SK-N-MC (cell line): ENCODE measurements around the gene SLC2A11.

Experiments used
- DNase-seq: peaks from one replicate; pipeline ENCODE4 v3.0.0-alpha.2; 2011; ENCODE audit warnings: low read depth, low spot score
- H3K27ac ChIP-seq: fragments of 200-600 bp; sonication (generic); 2 replicates; pipeline ENCODE4 v1.5.1; 2016; ENCODE audit warnings: mixed run types
- H3K36me3 ChIP-seq: fragments of 200-600 bp; sonication (generic); 2 replicates; pipeline ENCODE4 v1.6.1; 2017; ENCODE audit warnings: antibody characterized with exemption, low read length, mixed read lengths; ENCODE audit not compliant: insufficient read depth
- H3K4me3 ChIP-seq: fragments of 200-600 bp; sonication (generic); 2 replicates; pipeline ENCODE4 v1.5.1; 2016
- H3K9ac ChIP-seq: fragments of 200-600 bp; sonication (generic); 2 replicates; pipeline ENCODE4 v1.8.0; 2017; ENCODE audit warnings: mixed run types, mixed read lengths; ENCODE audit not compliant: insufficient read length
- H3K9me3 ChIP-seq: fragments of 200-600 bp; sonication (generic); 2 replicates; pipeline ENCODE4 v1.6.1; 2017; ENCODE audit warnings: low read depth, mild to moderate bottlenecking, antibody characterized with exemption, low read length, moderate library complexity, mixed read lengths
- EZH2 ChIP-seq: fragments of 200-600 bp; sonication (generic); IDR thresholded peaks from one replicate; pipeline ENCODE4 v1.6.1; 2017; ENCODE audit warnings: antibody characterized with exemption
- FOXP2 ChIP-seq: optimal IDR thresholded peaks from 2 replicates; pipeline ENCODE3; 2011; ENCODE audit warnings: mild to moderate bottlenecking, moderate library complexity; ENCODE audit not compliant: insufficient read depth; ENCODE audit errors: extremely low read length, control extremely low read depth
- POLR2AphosphoS5 ChIP-seq: IDR thresholded peaks from 2 replicates; pipeline ENCODE4 v1.6.1; 2012; ENCODE audit warnings: mild to moderate bottlenecking, low read depth, low read length, borderline replicate concordance

The SLC2A11 gene

GRCh38 chr22:23836281-23836680, 21.4 kb upstream of the SLC2A11 start:
- Histone ChIP-seq H3K4me3 (no peak overlapping the region), H3K36me3 (peaks cover 41% of the 10 kb centered on the region), H3K9ac (no peak overlapping the region), H3K9me3 (no peaks in the 10 kb centered on the region), H3K27ac (no peak overlapping the region)
- no peak for DNase-seq
- TF ChIP-seq FOXP2 (no peak), EZH2 (no peak), POLR2AphosphoS5 (no peak)

- H3K36me3 ChIP-seq = peaks cover 35% of the 10 kb centered on the region
- TF ChIP-seq EZH2 (no peak), FOXP2 (no peak), POLR2AphosphoS5 (no peak)
- H3K27ac ChIP-seq = no peak overlapping the region
- no peak overlapping the region for H3K9ac ChIP-seq
- DNase-seq = no peak
- no peak overlapping the region for H3K4me3 ChIP-seq
- no peaks in the 10 kb centered on the region for H3K9me3 ChIP-seq
These were observed 20.8 kb upstream of the SLC2A11 start for GRCh38 chr22:23836692-23837495.

- Histone ChIP-seq H3K9ac (no peak overlapping the region), H3K4me3 (no peak overlapping the region), H3K36me3 (peaks cover 30% of the 10 kb centered on the region; the same call in 1 of the 2 replicates), H3K27ac (no peak overlapping the region), H3K9me3 (no peaks in the 10 kb centered on the region)
- DNase-seq = no peak
- TF ChIP-seq EZH2 (no peak), FOXP2 (no peak), POLR2AphosphoS5 (no peak)
These were observed 20.2 kb upstream of the SLC2A11 start for GRCh38 chr22:23837496-23837859.

GRCh38 chr22:23837911-23838680, 19.6 kb upstream of the SLC2A11 start:
- Histone ChIP-seq H3K27ac (no peak overlapping the region), H3K4me3 (no peak overlapping the region), H3K9me3 (no peaks in the 10 kb centered on the region), H3K36me3 (peaks cover 25% of the 10 kb centered on the region; the same call in 1 of the 2 replicates), H3K9ac (no peak overlapping the region)
- TF ChIP-seq POLR2AphosphoS5 (0 out of 2 replicates have a peak, but pooled peaks have one; percentile 13), FOXP2 (no peak), EZH2 (no peak)
- DNase-seq = no peak

- peak within 1 kb of the TSS; percentile 55 for H3K4me3 ChIP-seq
- H3K9ac ChIP-seq = no peak within 1 kb of the TSS
- DNase-seq = peak; percentile 84
- no peak within 1 kb of the TSS for H3K27ac ChIP-seq
- peaks cover 18% of the 10 kb centered on the region; the same call in 1 of the 2 replicates for H3K36me3 ChIP-seq
- TF ChIP-seq FOXP2 (no peak), POLR2AphosphoS5 (0 out of 2 replicates have a peak, but pooled peaks have one; percentile 27)
- H3K9me3 ChIP-seq = no peaks in the 10 kb centered on the region
These were observed 18.8 kb upstream of the SLC2A11 start, which contains the start of gene DERL3 for GRCh38 chr22:23838681-23839468. TSS of gene DERL3 (minus strand) at chr22:23839006. CDS start at chr22:23838987, 19 bp downstream.

GRCh38 chr22:23840026-23840425, 17.6 kb upstream of the SLC2A11 start:
- DNase-seq = no peak
- TF ChIP-seq FOXP2 = no peak
- TF ChIP-seq EZH2 = no peak
- no peak for TF ChIP-seq POLR2AphosphoS5
- Histone ChIP-seq H3K27ac (no peak overlapping the region), H3K9ac (no peak overlapping the region), H3K9me3 (no peaks in the 10 kb centered on the region), H3K36me3 (peaks cover 13% of the 10 kb centered on the region; the same call in 1 of the 2 replicates), H3K4me3 (no peak overlapping the region)

- H3K27ac ChIP-seq = no peak overlapping the region
- no peak for DNase-seq
- H3K9ac ChIP-seq = no peak overlapping the region
These were observed 16.4 kb upstream of the SLC2A11 start for GRCh38 chr22:23841292-23841691.

GRCh38 chr22:23841736-23842445, 15.8 kb upstream of the SLC2A11 start:
- Histone ChIP-seq H3K9ac (no peak overlapping the region), H3K36me3 (no peaks in the 10 kb centered on the region), H3K4me3 (no peak overlapping the region), H3K9me3 (no peaks in the 10 kb centered on the region), H3K27ac (no peak overlapping the region)
- TF ChIP-seq EZH2 (no peak), FOXP2 (no peak), POLR2AphosphoS5 (no peak)
- no peak for DNase-seq

More at GRCh38 chr22:23841292-23841691, 16.4 kb upstream of the SLC2A11 start:
- H3K4me3 ChIP-seq = no peak overlapping the region
- H3K36me3 ChIP-seq = peaks cover under 1% of the 10 kb centered on the region; the same call in 1 of the 2 replicates
- no peak for TF ChIP-seq EZH2
- no peak for TF ChIP-seq POLR2AphosphoS5
- TF ChIP-seq FOXP2 = no peak
- H3K9me3 ChIP-seq = no peaks in the 10 kb centered on the region
